ENCODE results near the gene RBFOX2. TPM values are rescaled to one million over a fixed set of nuclear protein-coding genes. Genes with fewer than 3 reads are reported as not detected.

RBFOX2 gene
- total and polyA plus RNA-seq, 2 of the 8 experiments (the other 6 are each of a cell fraction or from before 2014, with no cell fraction given), result 121 to 122 TPM

DNA sequence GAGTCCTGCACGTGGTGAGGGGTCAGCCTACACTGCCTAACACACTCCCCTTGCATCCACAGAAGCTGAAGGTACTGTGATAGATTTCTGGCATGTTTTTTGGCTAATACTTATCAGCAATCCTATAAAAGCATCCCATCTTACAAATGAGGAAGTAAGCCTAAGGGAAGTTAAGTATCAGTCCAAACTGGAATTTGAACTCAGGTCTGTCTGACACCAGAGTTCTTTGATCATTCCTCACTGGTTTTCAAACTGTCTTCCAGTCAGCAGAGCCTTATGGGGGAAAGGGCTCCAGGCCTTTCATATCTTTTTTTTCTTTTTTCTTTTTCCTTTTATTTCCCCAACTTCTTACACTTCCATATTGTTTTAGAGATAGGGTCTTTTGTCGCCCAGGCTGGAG is 105.6 kb downstream of the RBFOX2 start:
- no peak overlapping the region for H3K4me2 ChIP-seq (ENCODE audit: insufficient read depth in 1 of 2, low read depth in 2 of 2, low read length in 2 of 2)
- ChIA-PET CTCF (ENCODE audit: partially characterized antibody) (interaction anchor here (1.0 to 2.9 kb wide), 7 partner anchors 9 to 217 kb away, joined by 3 to 12 read pairs (median 3); no protein-coding TSS in a partner anchor), POLR2A (ENCODE audit: partially characterized antibody) (interaction anchor here (1.5 kb wide), 1 partner anchor 9 kb away, joined by 5 read pairs; no protein-coding TSS in a partner anchor)
- FAIRE-seq, result no peak
- no peak for DNase-seq (ENCODE audit: low read depth in 1 of 2, low spot score in 2 of 2)
- H3K9me3 ChIP-seq (ENCODE audit: insufficient read depth in 2 of 2, low read depth in 1 of 2, low read length in 1 of 2), result no peaks in the 10 kb centered on the region
- peaks cover 0 to 7% of the 10 kb centered on the region in 2 experiments for H4K20me1 ChIP-seq (replicated peaks in 1 of 2; ENCODE audit: control insufficient read depth in 1 of 2, insufficient read depth in 2 of 2, low read length in 2 of 2)
- no peak overlapping the region for H2AK5ac ChIP-seq (ENCODE audit: low read depth, low read length)
- no peak overlapping the region for H3K9ac ChIP-seq (replicated peaks in 1 of 4; ENCODE audit: extremely low read depth in 1 of 4, low read depth in 3 of 4, low read length in 3 of 4)
- no peak overlapping the region for H3K23ac ChIP-seq (ENCODE audit: insufficient read length)
- H2BK15ac ChIP-seq (ENCODE audit: low read length), result no peak overlapping the region
- no peak overlapping the region for H2BK5ac ChIP-seq (ENCODE audit: low read depth, low read length)
- peaks cover 0 to 5% (median 0%) of the 10 kb centered on the region in 4 experiments; a peak in 1 of 7 replicates for H3K4me1 ChIP-seq (replicated peaks in 1 of 4; ENCODE audit: control insufficient read depth in 3 of 4, insufficient read depth in 4 of 4, low read length in 3 of 4)
- no peak overlapping the region for H2AFZ ChIP-seq (ENCODE audit: low read length)
- no peaks in the 10 kb centered on the region for H3K23me2 ChIP-seq (ENCODE audit: low read depth, low read length)
- no peaks in the 10 kb centered on the region for H3K36me3 ChIP-seq (ENCODE audit: control insufficient read depth in 2 of 4, insufficient read depth in 4 of 4, low read length in 3 of 4)
- H4K8ac ChIP-seq (ENCODE audit: extremely low read depth, insufficient read depth, low read length), result no peak overlapping the region
- no peak overlapping the region for H4K5ac ChIP-seq (ENCODE audit: insufficient read length, low read depth, low read length)
- H2BK20ac ChIP-seq (ENCODE audit: low read length), result no peak overlapping the region
- no peak overlapping the region for H3K4me3 ChIP-seq (ENCODE audit: extremely low read depth in 1 of 4, insufficient read depth in 2 of 4, low read depth in 3 of 4, low read length in 4 of 4)
- H3K79me1 ChIP-seq (ENCODE audit: low read depth, low read length), result no peaks in the 10 kb centered on the region; the same call in 1 of the 2 replicates
- H2BK12ac ChIP-seq (ENCODE audit: low read depth, low read length), result no peak overlapping the region
- H3K18ac ChIP-seq (ENCODE audit: extremely low read depth, low read length), result no peak overlapping the region
- no peak overlapping the region for H3K14ac ChIP-seq (ENCODE audit: insufficient read length)
- WGBS, 2 experiments (ENCODE audit: extremely low coverage in 1 of 2, insufficient coverage in 1 of 2, insufficient read length in 1 of 2, insufficient replicate concordance in 2 of 2, low coverage in 1 of 2, low lambda C conversion rate in 2 of 2, missing lambda C conversion rate in 1 of 2), result 79% methylated on average over 2 of the region's 2 CpGs; no CpG with 5 or more reads in 1 of the 2 experiments
- H3K56ac ChIP-seq (replicated peaks; ENCODE audit: insufficient read length, low read depth, low read length), result no peak overlapping the region
- no peak overlapping the region for H4K91ac ChIP-seq (replicated peaks; ENCODE audit: insufficient read length, low read length)
- H3K27me3 ChIP-seq (replicated peaks in 1 of 4; ENCODE audit: control insufficient read depth in 3 of 4, extremely low read depth in 1 of 4, insufficient read depth in 3 of 4, low read length in 3 of 4), result no peaks in the 10 kb centered on the region
- H2BK120ac ChIP-seq (replicated peaks; ENCODE audit: low read depth, low read length), result no peak overlapping the region
- peaks cover 0 to 69% of the 10 kb centered on the region in 2 experiments; a peak in 3 of 4 replicates for H3K79me2 ChIP-seq (ENCODE audit: control insufficient read depth in 1 of 2, insufficient read depth in 2 of 2, low read length in 2 of 2)
- H3K4ac ChIP-seq (replicated peaks; ENCODE audit: insufficient read length, low read depth, low read length), result no peak overlapping the region
- no peak overlapping the region for H3K27ac ChIP-seq (ENCODE audit: low read depth, low read length)
- TF ChIP-seq SP2 (IDR thresholded peaks at IDR 0.05; ENCODE audit: low read length) (no peak), POLR2A (IDR thresholded peaks at IDR 0.05; ENCODE audit: control extremely low read depth in 1 of 2, low read depth in 2 of 2, low read length in 2 of 2) (no peak), FOSL1 (IDR thresholded peaks at IDR 0.05; ENCODE audit: insufficient read depth, low read depth, low read length) (no peak), BRCA1 (IDR thresholded peaks at IDR 0.05; ENCODE audit: low read depth, low read length) (no peak), BACH1 (IDR thresholded peaks at IDR 0.05; ENCODE audit: low read length) (no peak), NRF1 (IDR thresholded peaks at IDR 0.05; ENCODE audit: low read depth, low read length) (no peak), TEAD4 (IDR thresholded peaks at IDR 0.05; ENCODE audit: low read depth, low read length) (no peak), BCL11A (IDR thresholded peaks at IDR 0.05; ENCODE audit: low read depth in 2 of 2, low read length in 2 of 2) (no peak), CHD2 (IDR thresholded peaks at IDR 0.05; ENCODE audit: low read length) (no peak), KDM1A (IDR thresholded peaks at IDR 0.05; ENCODE audit: borderline replicate concordance, low read length) (no peak), RFX5 (IDR thresholded peaks at IDR 0.05; ENCODE audit: borderline replicate concordance, low read depth, low read length) (no peak), GABPA (IDR thresholded peaks at IDR 0.05; ENCODE audit: borderline replicate concordance, insufficient read depth, low read length) (no peak), SIRT6 (IDR thresholded peaks at IDR 0.05; ENCODE audit: low read length) (no peak)
- TF ChIP-seq, protein P1, sequence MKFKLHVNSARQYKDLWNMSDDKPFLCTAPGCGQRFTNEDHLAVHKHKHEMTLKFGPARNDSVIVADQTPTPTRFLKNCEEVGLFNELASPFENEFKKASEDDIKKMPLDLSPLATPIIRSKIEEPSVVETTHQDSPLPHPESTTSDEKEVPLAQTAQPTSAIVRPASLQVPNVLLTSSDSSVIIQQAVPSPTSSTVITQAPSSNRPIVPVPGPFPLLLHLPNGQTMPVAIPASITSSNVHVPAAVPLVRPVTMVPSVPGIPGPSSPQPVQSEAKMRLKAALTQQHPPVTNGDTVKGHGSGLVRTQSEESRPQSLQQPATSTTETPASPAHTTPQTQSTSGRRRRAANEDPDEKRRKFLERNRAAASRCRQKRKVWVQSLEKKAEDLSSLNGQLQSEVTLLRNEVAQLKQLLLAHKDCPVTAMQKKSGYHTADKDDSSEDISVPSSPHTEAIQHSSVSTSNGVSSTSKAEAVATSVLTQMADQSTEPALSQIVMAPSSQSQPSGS (IDR thresholded peaks at IDR 0.05; ENCODE audit: low read length), result no peak

Data from H1 (cell line).